ENCODE measurements around the gene SH3GL2.

DNA sequence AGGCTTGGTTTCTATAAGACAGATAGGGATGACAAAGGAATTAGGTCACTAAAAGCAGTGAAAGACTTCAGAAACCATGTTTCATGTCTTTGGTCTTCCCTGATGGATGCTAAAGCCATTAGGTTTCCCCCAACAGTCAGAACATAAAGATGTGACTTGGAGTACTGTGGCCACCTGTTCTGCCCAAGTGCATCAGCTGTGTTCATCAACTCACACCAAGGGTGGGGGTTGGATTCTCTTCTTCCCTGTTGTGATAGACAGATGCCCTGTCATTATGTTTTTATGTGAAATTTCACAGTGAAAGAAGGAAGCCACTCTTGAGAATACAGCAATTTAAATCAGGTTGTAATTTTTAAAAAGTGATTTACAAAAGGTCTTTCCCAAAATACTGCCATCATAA is 196.8 kb downstream of the SH3GL2 start:
- TF ChIP-seq POLR2A (IDR thresholded peaks at IDR 0.05; ENCODE audit: low read length) = no peak
- TF ChIP-seq GATA1 (IDR thresholded peaks at IDR 0.05; ENCODE audit: low read depth, low read length) = no peak

Data from erythroblast (primary cell).